Measurements from ENCODE around the gene AP3S2. TPM values are rescaled to one million over a fixed set of nuclear protein-coding genes. Genes with fewer than 3 reads are reported as not detected.
"Not testable (repeated sequence)": the region's sequence is repeated elsewhere in the genome, so short reads cannot be mapped to it uniquely, and the experiment has no call there.

Gene AP3S2
- total RNA-seq, 4 donors from 2014 or later = 20.8 to 36.0 (median 23.8) TPM

- intact Hi-C loops (cut with DNase I; ENCODE audit: low total_unique reads) = no loop called here
- TF ChIP-seq CTCF (IDR thresholded peaks at IDR 0.05) (no peak), POLR2A (IDR thresholded peaks at IDR 0.05) (no peak)
- H3K4me3 ChIP-seq (ENCODE audit: low read depth, poor library complexity, severe bottlenecking) = no peak overlapping the region
- DNase-seq (ENCODE audit: low spot score in 2 of 2) = no peak
These were observed 108.0 kb downstream of the AP3S2 start for GRCh38 chr15:89785774-89786140.

- intact Hi-C loops (cut with DNase I; ENCODE audit: low total_unique reads) = no loop called here
- DNase-seq (ENCODE audit: low spot score in 2 of 2) = no peak
- TF ChIP-seq POLR2A (IDR thresholded peaks at IDR 0.05) = no peak
- TF ChIP-seq CTCF (IDR thresholded peaks at IDR 0.05) = no peak
- 75 to 82% methylated on average over 13 of the region's 13 CpGs for WGBS, 2 donors
- H3K4me3 ChIP-seq (ENCODE audit: low read depth, poor library complexity, severe bottlenecking) = no peak overlapping the region
These were observed 108.6 kb downstream of the AP3S2 start for GRCh38 chr15:89785064-89785773.

- H3K4me3 ChIP-seq (ENCODE audit: low read depth, poor library complexity, severe bottlenecking) = no peak overlapping the region
- no peak for DNase-seq (ENCODE audit: low spot score in 2 of 2)
- 92 to 95% methylated on average over 7 of the region's 7 CpGs for WGBS, 2 donors
- intact Hi-C loops (cut with DNase I; ENCODE audit: low total_unique reads) = no loop called here
- no peak for TF ChIP-seq POLR2A (IDR thresholded peaks at IDR 0.05)
- no peak for TF ChIP-seq CTCF (IDR thresholded peaks at IDR 0.05)
These were observed 109.2 kb downstream of the AP3S2 start for GRCh38 chr15:89784686-89784960.

- WGBS, 2 donors = 76 to 83% methylated on average over 12 to 15 of the region's 15 CpGs
- intact Hi-C loops (cut with DNase I; ENCODE audit: low total_unique reads) = no loop called here
- no peak for TF ChIP-seq POLR2A (IDR thresholded peaks at IDR 0.05)
- no peak for TF ChIP-seq CTCF (IDR thresholded peaks at IDR 0.05)
- no peak for DNase-seq (ENCODE audit: low spot score in 2 of 2)
- H3K4me3 ChIP-seq (ENCODE audit: low read depth, poor library complexity, severe bottlenecking) = no peak overlapping the region
These were observed 109.7 kb downstream of the AP3S2 start for GRCh38 chr15:89783861-89784685.

- WGBS, 2 donors = 56% methylated on average over 14 of the region's 14 CpGs
- intact Hi-C loops (cut with DNase I; ENCODE audit: low total_unique reads) = no loop called here
- no peak for DNase-seq (ENCODE audit: low spot score in 2 of 2)
- H3K4me3 ChIP-seq (ENCODE audit: low read depth, poor library complexity, severe bottlenecking) = no peak overlapping the region
- TF ChIP-seq POLR2A (IDR thresholded peaks at IDR 0.05) = no peak
- no peak for TF ChIP-seq CTCF (IDR thresholded peaks at IDR 0.05)
These were observed 110.5 kb downstream of the AP3S2 start for GRCh38 chr15:89783111-89783860.

GRCh38 chr15:89782619-89782950, 111.2 kb downstream of the AP3S2 start:
- H3K4me3 ChIP-seq (ENCODE audit: low read depth, poor library complexity, severe bottlenecking); DNase-seq (ENCODE audit: low spot score in 2 of 2); intact Hi-C loops (cut with DNase I; ENCODE audit: low total_unique reads): not testable (repeated sequence)
- WGBS, 2 donors = 58 to 64% methylated on average over 9 of the region's 9 CpGs
